B cell (primary cell): Measurements from ENCODE around the gene TLDC2.

ENCODE experiments used
- CTCF ChIP-seq: fragments of 200-600 bp; IDR thresholded peaks from one replicate; pipeline ENCODE4 v1.8.0; 2022; ENCODE audit warnings: antibody characterized with exemption, mild to moderate bottlenecking
- EZH2 ChIP-seq: IDR thresholded peaks from 2 replicates; pipeline ENCODE4 v1.6.1; 2012; ENCODE audit warnings: borderline replicate concordance, low read depth, mild to moderate bottlenecking, moderate library complexity, low read length; ENCODE audit not compliant: insufficient read depth, poor library complexity, severe bottlenecking

- TF ChIP-seq CTCF (no peak), EZH2 (no peak)
Measured at GRCh38 chr20:36917240-36917639, 41.3 kb downstream of the TLDC2 start.
